Prostate gland (tissue), 2 donors: ENCODE results near the gene ENPP6. TPM values are rescaled to one million over a fixed set of nuclear protein-coding genes. Genes with fewer than 3 reads are reported as not detected.

ENCODE experiments used
- DNase-seq: peaks from one replicate; pipeline ENCODE4 v3.0.0-alpha.2; 2019; ENCODE audit warnings: low spot score
- H3K27ac ChIP-seq, 2 donors: fragments of 200-600 bp; sonication (generic); 2 replicates each; pipeline ENCODE4 v1.5.1; 2017 to 2019
- H3K27me3 ChIP-seq: fragments of 200-600 bp; sonication (generic); replicated peaks from 2 replicates; pipeline ENCODE4 v1.5.1; 2019; ENCODE audit not compliant: insufficient read depth
- H3K36me3 ChIP-seq, 2 donors: fragments of 200-600 bp; sonication (generic); 1 replicate in 1 of 2; 2 replicates in 1 of 2; pipeline versions ENCODE4 v1.5.1 to v1.8.1; 2017 to 2019
- H3K4me1 ChIP-seq: fragments of 200-600 bp; sonication (generic); replicated peaks from 2 replicates; pipeline ENCODE4 v1.5.1; 2019
- H3K4me3 ChIP-seq, 2 donors: fragments of 200-600 bp; sonication (generic); 2 replicates each; pipeline ENCODE4 v1.5.1; 2017 to 2019
- H3K9me3 ChIP-seq: fragments of 200-600 bp; sonication (generic); 2 replicates; pipeline ENCODE4 v1.5.1; 2017
- CTCF ChIP-seq, 4 experiments: fragments of 200-600 bp in 2 of 4; fragments of 450-650 bp in 2 of 4; sonication (generic) in 2 of 4; IDR thresholded peaks; 1 replicate in 3 of 4; 2 replicates in 1 of 4; pipeline ENCODE4 v1.5.1; 2016 to 2019; ENCODE audit warnings: antibody characterized with exemption in 4 of 4, mild to moderate bottlenecking in 2 of 4, moderate library complexity in 2 of 4
- POLR2A ChIP-seq: fragments of 450-650 bp; IDR thresholded peaks from one replicate; pipeline ENCODE4 v1.6.1; 2016; ENCODE audit warnings: antibody characterized with exemption, mild to moderate bottlenecking
- POLR2AphosphoS5 ChIP-seq: sonication (generic); formaldehyde crosslinking; IDR thresholded peaks from one replicate; pipeline ENCODE4 v1.6.1; 2017; ENCODE audit warnings: antibody characterized with exemption
- WGBS: methylation state at CpG from one replicate; pipeline ENCODE4 v1.1.5; 2018; 5-methylcytosine and 5-hydroxymethylcytosine counted together
- intact Hi-C: fragments of 100-400 bp; cut with DNase I; formaldehyde crosslinking; loops from one replicate; pipeline ENCODE4 v1.14.2; 2022
- total RNA-seq, 2 donors: library from RNA; depleted of rRNA; stranded (reverse); fragments of >200 nt; gene quantifications; one replicate each; pipeline ENCODE4 v1.1.0, GENCODE V29; 2016

Gene ENPP6
- total RNA-seq, 2 donors from 2014 or later, result 0.68 to 5.9 TPM

- Histone ChIP-seq H3K27me3 (no peaks in the 10 kb centered on the region), H3K36me3 (no peaks in the 10 kb centered on the region), H3K4me3 (no peak overlapping the region), H3K9me3 (no peaks in the 10 kb centered on the region), H3K4me1 (no peaks in the 10 kb centered on the region), H3K27ac (no peak overlapping the region)
- no peak for TF ChIP-seq POLR2AphosphoS5
- 89% methylated on average over 5 of the region's 5 CpGs for WGBS
- DNase-seq, result no peak
- intact Hi-C loops, result loop anchor here (2.0 kb wide), 1 partner anchor 273 kb away; no protein-coding TSS in a partner anchor
These were observed 45.8 kb upstream of the ENPP6 start for GRCh38 chr4:184263461-184263860.

GRCh38 chr4:184262901-184263300 lies 45.2 kb upstream of the ENPP6 start:
- H3K27ac ChIP-seq, result no peak overlapping the region
- H3K4me1 ChIP-seq, result no peaks in the 10 kb centered on the region
- intact Hi-C loops, result loop anchor here (2.0 kb wide), 1 partner anchor 274 kb away; no protein-coding TSS in a partner anchor
- no peaks in the 10 kb centered on the region for H3K9me3 ChIP-seq
- no peak for TF ChIP-seq POLR2A
- DNase-seq, result no peak
- no peak overlapping the region for H3K4me3 ChIP-seq
- H3K27me3 ChIP-seq, result no peaks in the 10 kb centered on the region
- no peaks in the 10 kb centered on the region for H3K36me3 ChIP-seq

- Histone ChIP-seq H3K4me3 (no peak overlapping the region), H3K27ac (no peak overlapping the region), H3K9me3 (no peaks in the 10 kb centered on the region), H3K36me3 (no peaks in the 10 kb centered on the region), H3K4me1 (no peaks in the 10 kb centered on the region), H3K27me3 (no peaks in the 10 kb centered on the region)
- DNase-seq, result no peak
- intact Hi-C loops, result no loop called here
- WGBS, result 76% methylated on average over 5 of the region's 5 CpGs
- TF ChIP-seq CTCF (IDR thresholded peaks at IDR 0.05) (no peak), POLR2A (no peak), POLR2AphosphoS5 (no peak)
These were observed 43.6 kb upstream of the ENPP6 start for GRCh38 chr4:184261246-184261645.

GRCh38 chr4:184259866-184260265 lies 42.2 kb upstream of the ENPP6 start:
- Histone ChIP-seq H3K9me3 (no peaks in the 10 kb centered on the region), H3K36me3 (no peaks in the 10 kb centered on the region), H3K4me1 (no peaks in the 10 kb centered on the region), H3K27me3 (no peaks in the 10 kb centered on the region), H3K27ac (no peak overlapping the region), H3K4me3 (no peak overlapping the region)
- WGBS, result 41% methylated on average over 6 of the region's 6 CpGs
- intact Hi-C loops, result no loop called here
- TF ChIP-seq POLR2AphosphoS5, result no peak
- no peak for TF ChIP-seq CTCF (IDR thresholded peaks at IDR 0.05)
- no peak for TF ChIP-seq POLR2A
- DNase-seq, result no peak

GRCh38 chr4:184259081-184259480 lies 41.4 kb upstream of the ENPP6 start:
- H3K36me3 ChIP-seq, result no peaks in the 10 kb centered on the region
- WGBS, result 84% methylated on average over 3 of the region's 3 CpGs
- DNase-seq, result no peak
- no peak overlapping the region for H3K4me3 ChIP-seq
- no peaks in the 10 kb centered on the region for H3K27me3 ChIP-seq
- no peak overlapping the region for H3K27ac ChIP-seq
- no peaks in the 10 kb centered on the region for H3K9me3 ChIP-seq
- H3K4me1 ChIP-seq, result no peaks in the 10 kb centered on the region
- TF ChIP-seq POLR2A (no peak), CTCF (IDR thresholded peaks at IDR 0.05) (no peak), POLR2AphosphoS5 (no peak)
- intact Hi-C loops, result no loop called here

GRCh38 chr4:184255871-184256642 lies 38.4 kb upstream of the ENPP6 start:
- Histone ChIP-seq H3K9me3 (no peaks in the 10 kb centered on the region), H3K4me1 (no peaks in the 10 kb centered on the region), H3K27ac (no peak overlapping the region), H3K4me3 (no peak overlapping the region), H3K36me3 (no peaks in the 10 kb centered on the region), H3K27me3 (no peaks in the 10 kb centered on the region)
- intact Hi-C loops, result no loop called here
- TF ChIP-seq POLR2A (no peak), CTCF (IDR thresholded peaks at IDR 0.05) (no peak), POLR2AphosphoS5 (no peak)
- no peak for DNase-seq
- 95% methylated on average over 22 of the region's 22 CpGs for WGBS
